ENCODE results near the gene SSRP1.

- TF ChIP-seq REST (IDR thresholded peaks at IDR 0.05; ENCODE audit: low read depth) (no peak), CREB1 (IDR thresholded peaks at IDR 0.05; ENCODE audit: low read depth) (no peak), RAD21 (IDR thresholded peaks at IDR 0.05; ENCODE audit: low read depth) (no peak), NFIC (IDR thresholded peaks at IDR 0.05) (no peak), ZBTB7A (IDR thresholded peaks at IDR 0.05; ENCODE audit: low read depth) (no peak), TAF1 (IDR thresholded peaks at IDR 0.05; ENCODE audit: low read depth) (no peak), TEAD4 (IDR thresholded peaks at IDR 0.05) (no peak), EGR1 (IDR thresholded peaks at IDR 0.05) (no peak), FOXM1 (IDR thresholded peaks at IDR 0.05; ENCODE audit: borderline replicate concordance, low read depth) (no peak), EP300 (IDR thresholded peaks at IDR 0.05; ENCODE audit: borderline replicate concordance) (no peak), MAX (IDR thresholded peaks at IDR 0.05) (no peak)
These were observed 32.6 kb upstream of the SSRP1 start for GRCh38 chr11:57368106-57368844.

Data from Ishikawa (cell line).